Ovary (tissue), 9 donors: ENCODE measurements around the gene NME7. TPM values are rescaled to one million over a fixed set of nuclear protein-coding genes. Genes with fewer than 3 reads are reported as not detected.

Source experiments
- DNase-seq, 5 donors: peaks; one replicate each; pipeline ENCODE4 v3.0.0-alpha.2; 2019 to 2020
- H3K27ac ChIP-seq, 2 donors: fragments of 200-600 bp; one replicate each; pipeline versions ENCODE4 v1.5.1 to v1.8.0; 2019 to 2022
- H3K27me3 ChIP-seq: fragments of 200-600 bp; one replicate; pipeline ENCODE4 v1.8.0; 2022
- H3K36me3 ChIP-seq: fragments of 200-600 bp; sonication (generic); one replicate; pipeline ENCODE4 v1.5.1; 2019
- H3K4me1 ChIP-seq: one replicate; pipeline ENCODE4 v1.8.1; 2013; ENCODE audit warnings: mild to moderate bottlenecking, moderate library complexity; ENCODE audit not compliant: insufficient read depth
- H3K4me3 ChIP-seq: fragments of 200-600 bp; sonication (generic); one replicate; pipeline ENCODE4 v1.5.1; 2017
- H3K9me3 ChIP-seq, 2 donors: fragments of 200-600 bp in 1 of 2; sonication (generic) in 1 of 2; one replicate each; pipeline versions ENCODE4 v1.5.1 to v1.8.1; 2013 to 2019; ENCODE audit warnings: mild to moderate bottlenecking in 1 of 2, moderate library complexity in 1 of 2
- EP300 ChIP-seq: sonication (generic); formaldehyde crosslinking; IDR thresholded peaks from one replicate; pipeline ENCODE4 v1.6.1; 2017; ENCODE audit warnings: antibody characterized with exemption
- POLR2A ChIP-seq: fragments of 450-650 bp; IDR thresholded peaks from one replicate; pipeline ENCODE4 v1.6.1; 2017; ENCODE audit warnings: antibody characterized with exemption, mild to moderate bottlenecking, moderate library complexity
- WGBS, 3 donors: extraction: QIAGEN DNeasy Blood & Tissue Kit in 1 of 3; methylation state at CpG; one replicate each; pipeline versions ENCODE4 v1.1.5 to v1.1.7; 2013 to 2017; 5-methylcytosine and 5-hydroxymethylcytosine counted together
- intact Hi-C, 4 donors: fragments of 100-400 bp; cut with DNase I; formaldehyde crosslinking; loops; one replicate each; pipeline versions ENCODE4 v1.11.0 to v1.15.1; 2022 to 2023
- polyA plus RNA-seq, 2 donors: library from polyadenylated mRNA; stranded (reverse); fragments of 200-250 nt in 1 of 2; fragments of 350-450 nt in 1 of 2; fragmentation: Illumina TruSeq in 1 of 2; extraction: RNeasy Lipid Tissue Mini Kit (QIAGEN cat#74804) in 1 of 2; gene quantifications; one replicate each; pipeline ENCODE4 v1.2.3, GENCODE V29; 2013 to 2014
- total RNA-seq, 7 donors: library from RNA; depleted of rRNA in 2 of 7; stranded (reverse); fragments of >200 nt in 2 of 7; fragmentation: NEBNext Ultra II Directional in 3 of 7; extraction: Animal tissue kit (Norgen Biotek cat#: 25700) in 3 of 7; gene quantifications; one replicate each; pipeline versions ENCODE4 v1.1.0 to v1.2.4, GENCODE V29; 2016 to 2023
- TF ChIP-seq, protein P1 (sequence below), 3 donors: fragments of 450-650 bp in 2 of 3; fragments of 200-600 bp in 1 of 3; IDR thresholded peaks; one replicate each; pipeline versions ENCODE4 v1.5.1 to v1.8.0; 2016 to 2022; ENCODE audit warnings: antibody characterized with exemption in 3 of 3, mild to moderate bottlenecking in 1 of 3
- donor health status: DM: no; HTN: no; CAD: no; lungs with moderate emphysema.
- donor health status: DM: no; HTN: no; CAD: no.
- donor health status: Bipolar disorder and iron deficiency.
- donor health status: DM: yes; HTN: yes; CAD: no.
- donor health status: DM: no; HTN: no; CAD: no.
- donor health status: DM: yes; HTN: yes; CAD: no.

NME7 gene
- total and polyA plus RNA-seq, 9 donors: 14.2 to 30.0 (median 18.4) TPM

DNA sequence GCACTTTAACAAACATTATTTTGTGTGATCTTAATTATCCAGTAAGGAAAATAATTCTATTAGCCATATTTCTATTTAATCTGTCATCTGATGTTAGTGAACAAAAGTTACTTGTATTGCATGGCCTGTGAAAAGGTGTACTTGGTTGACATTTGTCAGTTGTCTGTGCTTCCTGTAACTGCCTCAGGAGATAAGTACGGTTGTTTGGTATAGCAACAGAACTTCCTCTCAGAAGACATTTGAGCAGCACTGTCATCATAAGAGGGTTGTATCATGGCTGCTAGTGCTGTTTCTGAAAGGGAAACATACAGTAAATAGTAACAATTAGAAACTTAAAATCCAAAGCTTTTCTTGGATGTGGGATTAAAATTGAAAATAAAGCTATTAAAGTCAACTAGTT lies 3.8 kb upstream of the NME7 start:
- Histone ChIP-seq H3K4me3 (no peak overlapping the region), H3K27ac (no peak overlapping the region), H3K27me3 (no peaks in the 10 kb centered on the region), H3K4me1 (peaks cover 2% of the 10 kb centered on the region), H3K36me3 (no peaks in the 10 kb centered on the region), H3K9me3 (no peaks in the 10 kb centered on the region)
- 82 to 94% (median 85%) methylated on average over 1 of the region's 1 CpG for WGBS, 3 donors
- intact Hi-C loops: no loop called here
- TF ChIP-seq EP300 (no peak), POLR2A (no peak)
- TF ChIP-seq, protein P1, sequence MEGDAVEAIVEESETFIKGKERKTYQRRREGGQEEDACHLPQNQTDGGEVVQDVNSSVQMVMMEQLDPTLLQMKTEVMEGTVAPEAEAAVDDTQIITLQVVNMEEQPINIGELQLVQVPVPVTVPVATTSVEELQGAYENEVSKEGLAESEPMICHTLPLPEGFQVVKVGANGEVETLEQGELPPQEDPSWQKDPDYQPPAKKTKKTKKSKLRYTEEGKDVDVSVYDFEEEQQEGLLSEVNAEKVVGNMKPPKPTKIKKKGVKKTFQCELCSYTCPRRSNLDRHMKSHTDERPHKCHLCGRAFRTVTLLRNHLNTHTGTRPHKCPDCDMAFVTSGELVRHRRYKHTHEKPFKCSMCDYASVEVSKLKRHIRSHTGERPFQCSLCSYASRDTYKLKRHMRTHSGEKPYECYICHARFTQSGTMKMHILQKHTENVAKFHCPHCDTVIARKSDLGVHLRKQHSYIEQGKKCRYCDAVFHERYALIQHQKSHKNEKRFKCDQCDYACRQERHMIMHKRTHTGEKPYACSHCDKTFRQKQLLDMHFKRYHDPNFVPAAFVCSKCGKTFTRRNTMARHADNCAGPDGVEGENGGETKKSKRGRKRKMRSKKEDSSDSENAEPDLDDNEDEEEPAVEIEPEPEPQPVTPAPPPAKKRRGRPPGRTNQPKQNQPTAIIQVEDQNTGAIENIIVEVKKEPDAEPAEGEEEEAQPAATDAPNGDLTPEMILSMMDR (IDR thresholded peaks at IDR 0.05): no peak
- no peak for DNase-seq

DNA sequence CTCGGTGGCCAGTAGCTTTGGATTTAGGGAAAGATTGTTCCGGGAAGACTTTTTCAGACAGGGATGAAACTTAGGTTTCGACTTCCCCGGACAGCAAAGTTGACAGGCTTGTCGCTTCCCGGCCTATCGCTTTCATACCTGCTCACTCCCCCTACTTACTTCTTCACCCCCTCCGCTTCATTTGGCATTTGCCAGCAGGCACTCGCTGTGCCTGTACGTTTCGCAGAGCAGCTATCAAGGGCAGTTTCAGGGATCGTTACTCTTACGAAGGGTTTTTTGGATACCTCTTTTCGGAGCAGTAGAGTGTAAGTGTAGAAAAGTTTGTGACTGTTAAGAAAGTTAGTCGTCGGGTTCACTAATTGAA lies 791 bp upstream of the NME7 start:
- no peaks in the 10 kb centered on the region for H3K36me3 ChIP-seq
- intact Hi-C loops: loop anchor here in 1 of 4 donors (10.0 kb wide), 1 partner anchor 176 kb away; no protein-coding TSS in a partner anchor
- WGBS, 3 donors: 0% methylated on average over 16 of the region's 16 CpGs
- H3K9me3 ChIP-seq: no peaks in the 10 kb centered on the region
- DNase-seq: peak in 2 of 5 donors; percentile 19 to 32
- H3K4me1 ChIP-seq: peaks cover 2% of the 10 kb centered on the region
- TF ChIP-seq, protein P1 (IDR thresholded peaks at IDR 0.05): no peak
- TF ChIP-seq POLR2A: no peak
- TF ChIP-seq EP300: no peak
- no peaks in the 10 kb centered on the region for H3K27me3 ChIP-seq
- H3K4me3 ChIP-seq: peak overlapping the region; percentile 73
- peak overlapping the region in 1 of 2 donors; percentile 12 for H3K27ac ChIP-seq

DNA sequence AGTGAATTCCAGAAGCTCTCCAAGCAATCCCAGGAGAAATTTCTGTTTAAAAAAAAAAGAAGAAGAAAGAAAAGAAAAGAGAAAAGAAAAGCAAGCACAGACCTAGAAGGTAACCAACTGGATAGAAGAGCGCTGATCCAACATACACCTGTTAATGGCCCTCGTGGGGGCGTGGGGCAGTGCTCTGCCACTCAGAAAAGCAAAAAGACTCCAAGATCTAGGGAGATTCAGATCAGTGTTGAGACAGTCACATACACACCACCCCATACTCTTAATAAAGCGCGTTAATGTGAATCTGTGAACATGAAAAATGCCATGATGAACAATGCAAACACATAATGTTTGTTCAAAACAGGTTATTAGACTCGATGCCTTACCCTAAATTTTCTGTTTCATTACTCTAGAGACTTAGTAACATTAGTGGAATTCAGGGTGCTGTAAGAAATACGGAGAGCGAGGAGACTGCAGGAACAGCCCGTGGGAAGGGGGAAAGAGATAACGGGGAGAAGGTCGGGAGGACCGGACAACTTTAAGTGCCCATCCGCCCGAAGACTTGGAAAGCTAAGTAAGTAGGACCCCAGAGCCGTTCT lies 406 bp downstream of the NME7 start:
- intact Hi-C loops: loop anchor here in 1 of 4 donors (10.0 kb wide), 1 partner anchor 178 kb away; no protein-coding TSS in a partner anchor
- 5 to 7% (median 5%) methylated on average over 15 of the region's 15 CpGs for WGBS, 3 donors
- peak overlapping the region; percentile 44 to 59 for H3K27ac ChIP-seq

DNA sequence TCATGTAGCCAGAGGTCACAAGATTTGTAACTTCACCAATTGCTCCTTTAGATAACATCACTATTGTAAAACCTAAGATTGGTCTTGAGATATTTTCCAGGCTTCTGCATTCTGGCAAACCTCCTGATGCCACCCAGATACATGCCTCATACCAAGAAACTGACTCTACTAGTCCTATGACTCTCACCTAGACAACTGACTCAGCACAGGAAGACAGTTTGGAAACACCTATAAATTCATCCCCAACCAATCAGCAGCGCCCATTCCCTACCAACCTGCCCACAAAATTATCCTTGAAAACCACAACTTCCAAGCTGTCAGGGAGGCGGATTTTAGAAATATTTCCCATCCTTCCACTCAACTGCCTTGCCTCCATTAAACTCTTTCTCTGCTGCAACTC lies 2.6 kb downstream of the NME7 start:
- WGBS, 3 donors: 95 to 99% (median 97%) methylated on average over 2 of the region's 2 CpGs

More for the DNA sequence above, 406 bp downstream of the NME7 start:
- TF ChIP-seq POLR2A (no peak), EP300 (no peak)
- TF ChIP-seq, protein P1 (IDR thresholded peaks at IDR 0.05): no peak
- peak in 1 of 5 donors; percentile 17 for DNase-seq
- H3K4me3 ChIP-seq: peak overlapping the region; percentile 73
- H3K36me3 ChIP-seq: no peaks in the 10 kb centered on the region
- no peaks in the 10 kb centered on the region for H3K9me3 ChIP-seq
- peaks cover 2% of the 10 kb centered on the region for H3K4me1 ChIP-seq
- no peaks in the 10 kb centered on the region for H3K27me3 ChIP-seq

More for the DNA sequence above, 2.6 kb downstream of the NME7 start:
- no peak for DNase-seq
- intact Hi-C loops: loop anchor here in 1 of 4 donors (10.0 kb wide), 1 partner anchor 180 kb away; no protein-coding TSS in a partner anchor
- peaks cover 2% of the 10 kb centered on the region for H3K4me1 ChIP-seq
- H3K9me3 ChIP-seq: no peaks in the 10 kb centered on the region
- H3K36me3 ChIP-seq: no peaks in the 10 kb centered on the region
- no peak overlapping the region for H3K4me3 ChIP-seq
- no peaks in the 10 kb centered on the region for H3K27me3 ChIP-seq
- no peak overlapping the region for H3K27ac ChIP-seq
- no peak for TF ChIP-seq EP300
- no peak for TF ChIP-seq POLR2A
- TF ChIP-seq, protein P1 (IDR thresholded peaks at IDR 0.05): no peak
